SKM-1 (cell line): Measurements from ENCODE around the gene TSHR.

Experiments
- DNase-seq: peaks from one replicate; lab custom pipeline; 2025; ENCODE audit not compliant: unreplicated experiment; lab: John Stamatoyannopoulos, UW

The TSHR gene

DNA sequence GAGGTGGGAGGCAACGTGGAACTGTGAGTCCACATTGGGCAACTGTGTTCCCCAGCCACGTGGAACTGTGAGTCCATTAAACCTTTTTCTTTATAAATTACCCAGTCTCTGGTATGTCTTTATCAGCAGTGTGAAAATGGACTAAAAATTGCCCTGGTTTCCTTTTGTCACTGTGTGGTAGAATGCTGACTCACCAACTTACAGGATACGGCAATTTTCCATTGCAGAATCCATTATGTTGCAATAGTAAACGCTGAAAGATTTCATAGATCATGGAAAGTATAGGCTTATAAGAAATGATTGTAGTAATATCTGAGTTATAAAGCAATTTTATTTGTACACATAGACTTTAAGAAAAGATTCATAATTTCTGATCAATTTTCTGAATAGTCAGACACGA, 172.4 kb downstream of the TSHR start:
- no peak for DNase-seq

- no peak for DNase-seq
Measured at GRCh38 chr14:81129242-81129641, 173.8 kb downstream of the TSHR start.

DNA sequence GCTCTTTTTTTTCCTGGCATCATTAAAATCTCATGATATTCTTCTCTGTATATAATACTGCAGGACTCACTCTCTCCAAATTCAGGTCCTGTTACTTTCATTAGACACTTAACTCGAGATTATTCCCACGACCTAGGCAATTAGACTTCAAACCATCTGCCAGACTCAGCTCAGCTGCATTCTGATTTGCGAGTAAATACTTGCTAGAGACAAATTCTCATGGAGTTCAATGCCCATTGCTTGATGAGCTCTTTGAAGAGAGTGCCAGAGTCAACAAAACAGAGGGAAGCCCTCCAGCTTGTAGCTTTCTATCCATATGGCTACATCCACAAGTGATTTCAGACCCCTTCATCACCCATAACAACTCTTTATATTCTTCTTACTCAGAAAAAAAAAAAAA, 177.0 kb downstream of the TSHR start:
- no peak for DNase-seq

DNA sequence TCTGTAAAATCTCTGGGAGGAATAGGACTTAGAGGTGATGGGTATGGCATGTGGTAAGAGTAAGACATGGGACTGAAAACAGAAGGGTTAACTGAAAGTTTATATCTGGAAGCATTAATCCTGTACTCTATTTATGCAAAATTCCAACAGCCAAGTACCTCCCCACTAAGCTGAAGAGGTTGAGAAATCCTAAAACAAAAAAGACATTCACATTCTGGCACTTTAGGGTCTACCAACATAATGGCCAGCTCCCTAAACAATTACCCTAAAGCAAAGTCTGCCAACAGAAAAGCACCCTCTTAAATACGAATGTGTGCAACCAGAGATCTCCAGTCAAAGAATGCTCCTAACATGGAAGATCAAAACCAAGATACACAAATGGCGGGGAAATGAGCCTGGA, 178.0 kb downstream of the TSHR start:
- DNase-seq, result no peak

DNA sequence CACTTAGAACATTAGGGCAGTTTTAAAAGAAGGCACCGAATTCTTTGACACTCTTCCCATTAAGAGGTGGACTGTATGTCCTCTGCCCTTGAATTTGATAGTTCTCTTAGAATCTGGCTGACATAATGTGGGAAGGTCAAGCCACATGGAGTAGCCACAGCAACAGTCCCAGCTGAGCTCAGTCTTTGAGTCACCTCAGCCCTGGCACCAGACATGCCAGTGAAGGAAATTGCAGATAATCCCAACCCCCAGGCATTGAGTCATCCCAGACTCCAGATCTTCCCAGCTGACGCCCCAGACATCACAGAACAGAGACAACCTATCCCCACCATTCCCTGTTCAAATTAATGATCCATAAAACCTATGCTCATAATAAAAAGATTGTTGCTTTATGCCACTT, 181.9 kb downstream of the TSHR start:
- no peak for DNase-seq

GRCh38 chr14:81138429-81138828, 183.0 kb downstream of the TSHR start:
- no peak for DNase-seq

GRCh38 chr14:81141426-81141825, 186.0 kb downstream of the TSHR start:
- no peak for DNase-seq

- DNase-seq, result no peak
Measured at GRCh38 chr14:81143793-81144192, 188.4 kb downstream of the TSHR start.

DNA sequence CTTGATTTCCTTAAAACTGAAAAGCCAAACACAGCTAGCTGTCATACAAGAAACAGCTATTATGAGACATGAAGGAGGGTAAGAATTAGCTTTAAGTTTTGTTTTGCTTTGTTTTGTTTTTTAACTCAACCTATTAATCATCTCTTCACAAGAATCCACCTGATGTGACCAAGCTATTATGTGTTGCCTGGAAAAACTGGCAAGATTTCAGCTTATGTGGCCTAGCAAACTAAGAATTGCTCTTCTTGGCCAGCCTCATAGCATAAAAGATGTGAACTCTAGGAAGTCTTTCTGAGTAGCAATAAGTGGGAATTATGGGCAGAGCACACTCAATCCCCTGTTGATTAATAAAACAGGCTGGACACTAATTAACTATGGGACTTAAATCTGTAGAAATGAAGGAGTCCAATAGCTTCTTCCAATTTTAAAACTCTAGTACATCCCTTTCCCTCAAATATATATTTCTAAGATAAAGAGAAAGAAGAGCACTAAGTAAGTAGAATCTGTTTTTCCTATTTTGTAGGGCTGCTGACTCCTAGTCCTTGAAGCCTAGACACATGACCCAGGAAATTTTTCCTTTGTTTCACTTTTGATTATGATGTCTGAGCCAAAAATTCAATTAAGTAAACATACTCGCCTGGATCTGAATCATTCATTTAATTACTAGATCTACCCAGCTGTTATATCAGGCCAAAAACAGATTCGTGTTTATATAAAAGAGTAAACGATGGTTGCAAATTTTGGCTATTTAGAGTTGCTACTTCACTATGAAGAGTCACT, 189.6 kb downstream of the TSHR start:
- no peak for DNase-seq

GRCh38 chr14:81147140-81147897, 191.9 kb downstream of the TSHR start:
- no peak for DNase-seq

DNA sequence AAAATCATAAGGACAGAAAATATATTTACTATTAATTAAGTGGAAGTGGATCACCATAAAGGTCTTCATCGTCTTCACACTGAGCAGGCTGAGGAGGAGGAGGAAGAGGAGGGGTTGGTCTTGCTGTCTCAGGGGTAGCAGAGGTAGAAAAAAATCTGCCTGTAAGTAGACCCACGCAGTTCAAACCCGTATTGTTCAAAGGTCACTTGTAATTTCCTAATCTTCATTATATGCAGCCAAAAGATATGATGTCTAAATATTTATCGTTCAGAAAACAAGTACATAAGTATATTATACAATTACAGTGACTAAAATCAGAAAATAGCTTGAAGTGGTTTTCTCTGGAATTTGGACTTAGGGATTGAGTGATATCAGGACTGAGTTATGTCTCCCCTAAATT, 193.2 kb downstream of the TSHR start:
- no peak for DNase-seq

GRCh38 chr14:81153187-81153586, 197.8 kb downstream of the TSHR start:
- DNase-seq, result no peak

- no peak for DNase-seq
Measured at GRCh38 chr14:81157431-81157830, 202.0 kb downstream of the TSHR start.

DNA sequence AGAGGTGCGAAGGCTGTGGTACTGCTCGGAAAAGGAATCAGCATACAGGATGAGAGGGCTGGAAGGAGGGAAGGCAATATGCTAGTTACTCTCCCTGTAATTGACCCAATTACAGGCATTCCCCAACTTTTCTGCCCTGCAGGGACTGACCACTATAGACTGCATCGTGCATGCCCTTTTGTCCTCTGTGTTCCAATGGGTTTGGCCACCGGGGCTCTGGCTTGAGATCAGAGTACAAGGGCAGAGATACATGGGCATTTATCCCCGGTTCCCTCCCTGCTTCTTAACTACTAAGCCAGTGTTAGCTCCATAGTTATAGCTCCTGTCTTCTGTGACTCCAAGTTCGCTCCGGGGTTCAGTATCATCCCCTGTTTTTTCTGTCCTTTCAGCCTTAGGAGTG, 205.7 kb downstream of the TSHR start:
- DNase-seq, result no peak

DNA sequence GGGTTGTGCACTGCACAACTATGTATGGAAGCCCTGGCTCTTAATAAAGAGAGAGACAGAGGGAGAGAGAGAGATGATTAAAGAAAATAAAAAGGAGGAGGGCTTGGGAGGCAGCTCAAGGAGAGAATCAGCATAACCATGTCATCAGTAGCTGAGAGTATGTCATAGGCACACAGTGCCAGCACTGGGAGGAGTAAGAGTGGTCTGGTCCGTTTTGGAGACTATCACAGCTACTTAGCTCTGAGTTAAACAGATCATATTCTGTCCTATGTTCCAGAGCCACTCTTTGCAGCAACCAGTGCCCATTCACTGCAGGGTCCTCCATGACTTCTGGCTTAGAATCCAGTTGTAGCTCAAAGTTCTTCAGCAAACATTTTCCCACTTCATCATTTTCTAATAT, 206.3 kb downstream of the TSHR start:
- no peak for DNase-seq

GRCh38 chr14:81162941-81163340, 207.5 kb downstream of the TSHR start:
- no peak for DNase-seq

DNA sequence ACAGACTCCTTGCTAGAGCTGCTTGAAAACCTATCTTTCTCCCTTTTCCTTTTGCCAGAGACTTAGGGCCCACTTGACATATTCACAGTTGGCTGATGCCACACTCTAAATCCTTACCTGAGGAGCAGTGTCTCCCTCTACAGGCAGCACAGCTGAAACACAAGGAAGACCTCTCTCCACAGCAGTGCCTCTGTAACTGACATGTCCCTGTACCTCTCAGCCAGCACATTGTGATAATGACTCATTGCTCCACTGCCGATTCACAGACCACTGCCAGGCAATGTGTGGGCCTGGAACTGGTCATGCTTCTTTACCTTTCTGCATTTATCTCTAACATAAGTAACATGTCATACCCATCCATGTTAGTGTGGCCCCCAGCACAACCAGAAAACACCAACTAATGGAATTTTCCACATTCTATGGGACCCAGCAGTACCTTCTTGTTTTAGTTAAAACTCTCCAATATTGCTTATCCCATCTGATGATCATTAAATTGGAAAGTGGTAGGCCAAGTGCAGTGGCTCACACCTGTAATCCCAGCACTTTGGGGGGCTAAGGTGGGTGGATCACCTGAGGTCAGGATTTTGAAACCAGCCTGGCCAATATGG, 208.8 kb downstream of the TSHR start:
- no peak for DNase-seq

DNA sequence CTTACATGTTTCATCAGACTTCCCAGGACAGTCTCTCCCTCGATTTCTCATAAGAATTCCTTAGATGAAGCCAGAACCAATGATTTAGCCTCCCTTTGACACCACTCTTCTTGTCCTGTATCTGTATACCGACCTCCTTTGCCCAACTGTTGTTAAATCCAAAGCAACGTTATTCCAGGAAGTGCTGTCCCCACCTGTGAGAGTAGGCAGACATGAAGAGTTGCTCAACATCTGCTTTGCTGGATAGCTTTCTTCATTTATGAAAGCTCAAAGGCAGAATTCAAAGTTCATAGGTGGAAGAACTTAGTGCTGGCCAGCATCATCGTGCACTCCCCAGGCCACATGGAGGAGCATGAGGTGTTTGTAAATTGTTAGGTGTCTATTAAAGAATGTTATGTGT, 209.8 kb downstream of the TSHR start:
- no peak for DNase-seq

- DNase-seq, result no peak
Measured at GRCh38 chr14:81166121-81166520, 210.7 kb downstream of the TSHR start.

DNA sequence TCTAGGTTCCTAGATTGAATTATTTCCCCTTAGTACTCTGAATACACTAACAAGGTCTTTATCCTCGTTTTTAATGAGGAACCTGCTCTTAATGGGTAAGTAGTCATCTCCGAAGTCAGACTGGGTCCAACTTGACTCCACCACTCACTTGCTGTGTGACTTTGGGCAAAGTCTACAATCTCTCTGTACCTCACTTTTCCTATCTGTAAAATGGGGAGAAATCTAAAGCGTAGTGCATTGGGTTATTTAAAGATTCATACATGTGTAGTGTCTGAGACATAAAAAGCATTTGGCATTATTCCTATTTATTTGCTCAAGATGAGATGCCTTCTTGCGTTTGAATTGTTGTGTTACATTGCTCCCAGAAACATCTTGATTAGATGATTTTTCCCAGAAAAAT, 213.8 kb downstream of the TSHR start:
- no peak for DNase-seq

DNA sequence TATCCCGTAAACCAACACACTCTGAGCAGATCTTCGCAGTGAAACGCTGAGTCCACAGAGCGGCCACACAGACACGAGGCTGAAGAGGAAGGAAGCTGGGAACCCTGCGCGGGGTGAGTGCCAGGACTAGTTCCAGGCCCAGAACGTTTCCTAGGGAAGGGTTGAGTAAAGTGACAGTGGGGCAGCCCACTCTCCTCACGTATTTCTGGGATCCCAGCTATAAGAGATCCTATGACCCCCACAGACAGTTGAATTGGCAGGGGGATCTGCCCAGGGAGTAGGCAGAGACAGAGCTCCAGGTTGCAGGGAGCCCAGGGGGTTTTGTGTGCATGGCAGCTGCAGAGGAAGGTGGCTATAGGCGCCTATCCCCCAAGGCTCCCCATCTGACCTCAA, 214.3 kb downstream of the TSHR start:
- DNase-seq, result no peak

- DNase-seq, result peak; percentile 28
Measured at GRCh38 chr14:81170104-81170828, 214.8 kb downstream of the TSHR start.
